Left ventricle myocardium inferior (tissue), 1 donor: Measurements from ENCODE around the gene APBB1. TPM values are rescaled to one million over a fixed set of nuclear protein-coding genes. Genes with fewer than 3 reads are reported as not detected.

ENCODE experiments used
- DNase-seq: peaks from one replicate; pipeline ENCODE4 v3.0.0-alpha.2; 2020
- H3K27ac ChIP-seq: fragments of 200-600 bp; replicated peaks from 2 replicates; pipeline ENCODE4 v1.8.0; 2021
- H3K27me3 ChIP-seq: fragments of 200-600 bp; 2 replicates; pipeline ENCODE4 v1.8.0; 2021; ENCODE audit warnings: low read depth
- H3K36me3 ChIP-seq: fragments of 200-600 bp; 2 replicates; pipeline ENCODE4 v1.8.0; 2021
- H3K4me1 ChIP-seq: fragments of 200-600 bp; 2 replicates; pipeline ENCODE4 v1.8.0; 2021
- H3K4me3 ChIP-seq: fragments of 200-600 bp; 2 replicates; pipeline ENCODE4 v1.8.0; 2021; ENCODE audit warnings: mild to moderate bottlenecking, moderate library complexity
- H3K9me3 ChIP-seq: fragments of 200-600 bp; replicated peaks from 2 replicates; pipeline ENCODE4 v1.8.0; 2021
- CTCF ChIP-seq: fragments of 200-600 bp; IDR thresholded peaks from 2 replicates; pipeline ENCODE4 v1.8.0; 2021; ENCODE audit warnings: antibody characterized with exemption, mild to moderate bottlenecking, borderline replicate concordance
- intact Hi-C: fragments of 100-400 bp; cut with micrococcal nuclease; formaldehyde crosslinking; loops from one replicate; pipeline ENCODE4 v1.11.0; 2022
- total RNA-seq: library from RNA; stranded (reverse); fragmentation: NEBNext Ultra II Directional; extraction: Animal tissue kit (Norgen Biotek cat#: 25700); gene quantifications from one replicate; pipeline ENCODE4 v1.2.1, GENCODE V29; 2021
- donor health status: DM: no; HTN: yes; CAD: no; lungs with severe emphysema.

The APBB1 gene
- total RNA-seq, 1 donor from 2014 or later = 75.5 TPM

DNA sequence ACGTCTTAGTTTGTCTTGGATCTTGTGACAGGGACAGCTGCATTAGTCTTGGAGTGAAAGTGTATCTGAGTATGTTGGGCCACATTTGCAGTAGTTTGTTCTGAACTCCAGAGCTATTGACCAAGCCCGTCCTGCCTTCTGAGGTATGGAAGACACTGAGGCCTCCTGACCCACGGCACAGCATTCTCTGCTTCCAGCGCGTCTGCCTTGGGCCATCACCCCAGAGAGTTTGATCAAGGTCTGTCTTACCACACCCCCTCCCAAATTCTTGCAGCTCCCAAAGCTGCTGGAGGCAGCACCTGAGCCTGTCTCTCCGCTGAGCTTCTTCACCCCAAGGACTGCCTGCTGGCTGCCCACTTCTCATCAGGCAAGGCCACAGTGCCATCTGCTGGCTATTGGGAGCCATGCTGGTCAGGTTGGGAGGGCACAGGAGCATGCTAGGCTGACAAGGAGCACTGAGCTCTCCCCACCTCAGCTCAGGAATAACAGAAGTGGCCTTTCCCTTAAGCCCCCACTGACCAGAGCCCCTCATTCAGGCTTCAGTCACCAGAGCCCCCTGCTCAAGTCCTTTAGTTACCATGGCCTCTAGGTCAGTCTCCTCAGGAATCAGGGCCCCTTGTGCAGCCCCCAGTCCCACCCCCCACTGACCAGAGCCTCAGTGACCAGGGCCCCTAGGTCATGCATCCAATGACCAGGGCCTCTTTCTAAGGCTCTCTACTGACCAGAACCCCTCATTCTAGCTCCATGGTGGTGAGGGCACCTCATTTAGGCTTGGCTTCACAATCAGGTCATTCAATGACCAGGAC lies 55.8 kb downstream of the APBB1 start:
- Histone ChIP-seq H3K4me3 (peak overlapping the region; percentile 43), H3K27ac (peak overlapping the region; percentile 89), H3K27me3 (no peaks in the 10 kb centered on the region), H3K36me3 (no peaks in the 10 kb centered on the region), H3K9me3 (no peaks in the 10 kb centered on the region), H3K4me1 (peaks cover 12% of the 10 kb centered on the region)
- intact Hi-C loops = no loop called here
- peak; percentile 81 for DNase-seq
- TF ChIP-seq CTCF = peak; percentile 93

- peak overlapping the region; percentile 43 for H3K4me3 ChIP-seq
Observed at GRCh38 chr11:6362185-6362872, 56.6 kb downstream of the APBB1 start.

GRCh38 chr11:6360183-6360582 lies 58.7 kb downstream of the APBB1 start:
- Histone ChIP-seq H3K4me1 (peaks cover 18% of the 10 kb centered on the region), H3K9me3 (no peaks in the 10 kb centered on the region), H3K27ac (no peak overlapping the region), H3K27me3 (no peaks in the 10 kb centered on the region), H3K36me3 (no peaks in the 10 kb centered on the region), H3K4me3 (no peak overlapping the region)
- no peak for DNase-seq
- no peak for TF ChIP-seq CTCF
- intact Hi-C loops = no loop called here

More at GRCh38 chr11:6362185-6362872, 56.6 kb downstream of the APBB1 start:
- Histone ChIP-seq H3K4me1 (peaks cover 12% of the 10 kb centered on the region), H3K27me3 (no peaks in the 10 kb centered on the region), H3K27ac (peak overlapping the region; percentile 89), H3K9me3 (no peaks in the 10 kb centered on the region), H3K36me3 (no peaks in the 10 kb centered on the region)
- TF ChIP-seq CTCF = no peak
- intact Hi-C loops = no loop called here
- DNase-seq = peak; percentile 81

GRCh38 chr11:6357222-6357621 lies 61.7 kb downstream of the APBB1 start:
- intact Hi-C loops = loop anchor here (10.0 kb wide), 1 partner anchor 102 kb away; the partner anchor contains the start of gene CCKBR

More at GRCh38 chr11:6357222-6357621, 61.7 kb downstream of the APBB1 start:
- DNase-seq = peak; percentile 53
- Histone ChIP-seq H3K9me3 (no peaks in the 10 kb centered on the region), H3K27ac (peak overlapping the region; percentile 24), H3K36me3 (no peaks in the 10 kb centered on the region), H3K4me1 (peaks cover 19% of the 10 kb centered on the region), H3K4me3 (no peak overlapping the region), H3K27me3 (no peaks in the 10 kb centered on the region)
- TF ChIP-seq CTCF = no peak
